SU-DHL-6 (cell line): ENCODE results near the gene RAB11A.

Experiments used
- H2AFZ ChIP-seq: fragments of 200-600 bp; sonication (generic); 2 replicates; pipeline ENCODE4 v1.6.1; 2014; ENCODE audit warnings: low read depth, mild to moderate bottlenecking, moderate library complexity, mixed read lengths, antibody characterized with exemption, low read length; ENCODE audit not compliant: severe bottlenecking
- H3F3A ChIP-seq: fragments of 200-600 bp; shearing (Covaris generic); 2 replicates; pipeline ENCODE4 v1.6.0; 2016; ENCODE audit warnings: antibody characterized with exemption, mild to moderate bottlenecking; ENCODE audit not compliant: insufficient read depth
- H3K27ac ChIP-seq: fragments of 200-600 bp; sonication (generic); 2 replicates; pipeline ENCODE4 v1.5.1; 2016; ENCODE audit warnings: low read depth, mild to moderate bottlenecking, low read length, moderate library complexity, mixed read lengths
- H3K27me3 ChIP-seq: fragments of 200-600 bp; sonication (generic), shearing (Covaris generic); 2 replicates; pipeline ENCODE4 v1.6.0; 2014; ENCODE audit warnings: mild to moderate bottlenecking, low read length
- H3K36me3 ChIP-seq: fragments of 200-600 bp; sonication (generic); 2 replicates; pipeline ENCODE4 v1.6.1; 2014; ENCODE audit warnings: mild to moderate bottlenecking, low read length, mixed read lengths
- H3K4me2 ChIP-seq: fragments of 300-600, 200-600 bp; shearing (Covaris generic), sonication (generic); 2 replicates; pipeline ENCODE4 v1.6.0; 2014; ENCODE audit warnings: low read length, low read depth, mild to moderate bottlenecking; ENCODE audit not compliant: poor library complexity, severe bottlenecking
- H3K4me3 ChIP-seq: fragments of 200-600 bp; sonication (generic); 2 replicates; pipeline ENCODE4 v1.5.1; 2014; ENCODE audit warnings: antibody characterized with exemption, low read length, mild to moderate bottlenecking, mixed read lengths; ENCODE audit not compliant: insufficient read depth, poor library complexity, severe bottlenecking
- H3K79me2 ChIP-seq: fragments of 200-600 bp; sonication (generic); 2 replicates; pipeline ENCODE4 v1.6.1; 2014; ENCODE audit warnings: mild to moderate bottlenecking, low read length, moderate library complexity; ENCODE audit not compliant: insufficient read depth
- H3K9ac ChIP-seq: fragments of 200-600 bp; sonication (generic); 2 replicates; pipeline ENCODE4 v1.7.0; 2014; ENCODE audit warnings: mild to moderate bottlenecking, low read length
- H3K9me2 ChIP-seq: fragments of 200-600 bp; sonication (generic); replicated peaks from 2 replicates; pipeline ENCODE4 v1.6.1; 2014; ENCODE audit warnings: low read length; ENCODE audit not compliant: insufficient read depth
- H3K9me3 ChIP-seq: fragments of 200-600 bp; sonication (generic); 2 replicates; pipeline ENCODE4 v1.6.1; 2014; ENCODE audit warnings: low read length, mixed read lengths; ENCODE audit not compliant: insufficient read depth
- H4K20me1 ChIP-seq: fragments of 200-600 bp; sonication (generic); 2 replicates; pipeline ENCODE4 v1.6.1; 2014; ENCODE audit warnings: low read depth, mild to moderate bottlenecking, antibody characterized with exemption, low read length, moderate library complexity, mixed read lengths
- EZH2phosphoT487 ChIP-seq: fragments of 200-600 bp; sonication (generic), shearing (Covaris generic); conservative IDR thresholded peaks from 2 replicates; pipeline ENCODE4 v1.6.1; 2018; ENCODE audit warnings: mild to moderate bottlenecking, antibody characterized with exemption, low read length, moderate library complexity, mixed read lengths
- TF ChIP-seq, protein P1 (sequence below): fragments of 200-600 bp; sonication (generic); IDR thresholded peaks from one replicate; pipeline ENCODE4 v1.5.1; 2017; ENCODE audit warnings: antibody characterized with exemption, mild to moderate bottlenecking, low read length, moderate library complexity; ENCODE audit not compliant: insufficient read depth, poor library complexity, severe bottlenecking

RAB11A gene

DNA sequence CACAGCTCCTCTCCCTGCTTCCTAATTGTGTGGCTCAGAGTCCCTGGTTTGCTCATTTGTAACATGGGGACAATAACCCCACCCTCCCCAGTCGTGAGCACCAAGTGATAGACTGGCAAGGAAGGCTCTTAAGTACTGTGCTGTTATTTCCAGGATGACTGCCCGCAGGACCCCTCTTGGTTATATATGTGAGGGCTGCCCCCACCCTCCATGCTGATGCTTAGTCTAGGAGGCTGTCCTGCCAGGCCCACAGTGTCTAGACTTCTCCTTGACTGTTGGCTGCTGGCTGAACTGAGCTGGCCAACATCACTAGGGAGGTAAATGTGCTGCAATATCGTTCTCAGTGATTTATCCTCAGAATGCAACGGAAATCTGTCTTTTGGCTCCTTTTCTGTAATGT, 45.1 kb downstream of the RAB11A start:
- Histone ChIP-seq H3K4me2 (no peak overlapping the region), H3K79me2 (no peaks in the 10 kb centered on the region), H3K4me3 (no peak overlapping the region), H3K9me3 (no peaks in the 10 kb centered on the region), H3K9ac (no peak overlapping the region), H2AFZ (no peak overlapping the region), H3K9me2 (no peaks in the 10 kb centered on the region), H3K27me3 (no peaks in the 10 kb centered on the region), H4K20me1 (no peaks in the 10 kb centered on the region), H3F3A (no peaks in the 10 kb centered on the region), H3K27ac (no peak overlapping the region), H3K36me3 (no peaks in the 10 kb centered on the region)
- TF ChIP-seq, protein P1, sequence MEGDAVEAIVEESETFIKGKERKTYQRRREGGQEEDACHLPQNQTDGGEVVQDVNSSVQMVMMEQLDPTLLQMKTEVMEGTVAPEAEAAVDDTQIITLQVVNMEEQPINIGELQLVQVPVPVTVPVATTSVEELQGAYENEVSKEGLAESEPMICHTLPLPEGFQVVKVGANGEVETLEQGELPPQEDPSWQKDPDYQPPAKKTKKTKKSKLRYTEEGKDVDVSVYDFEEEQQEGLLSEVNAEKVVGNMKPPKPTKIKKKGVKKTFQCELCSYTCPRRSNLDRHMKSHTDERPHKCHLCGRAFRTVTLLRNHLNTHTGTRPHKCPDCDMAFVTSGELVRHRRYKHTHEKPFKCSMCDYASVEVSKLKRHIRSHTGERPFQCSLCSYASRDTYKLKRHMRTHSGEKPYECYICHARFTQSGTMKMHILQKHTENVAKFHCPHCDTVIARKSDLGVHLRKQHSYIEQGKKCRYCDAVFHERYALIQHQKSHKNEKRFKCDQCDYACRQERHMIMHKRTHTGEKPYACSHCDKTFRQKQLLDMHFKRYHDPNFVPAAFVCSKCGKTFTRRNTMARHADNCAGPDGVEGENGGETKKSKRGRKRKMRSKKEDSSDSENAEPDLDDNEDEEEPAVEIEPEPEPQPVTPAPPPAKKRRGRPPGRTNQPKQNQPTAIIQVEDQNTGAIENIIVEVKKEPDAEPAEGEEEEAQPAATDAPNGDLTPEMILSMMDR, result no peak
- no peak for TF ChIP-seq EZH2phosphoT487

DNA sequence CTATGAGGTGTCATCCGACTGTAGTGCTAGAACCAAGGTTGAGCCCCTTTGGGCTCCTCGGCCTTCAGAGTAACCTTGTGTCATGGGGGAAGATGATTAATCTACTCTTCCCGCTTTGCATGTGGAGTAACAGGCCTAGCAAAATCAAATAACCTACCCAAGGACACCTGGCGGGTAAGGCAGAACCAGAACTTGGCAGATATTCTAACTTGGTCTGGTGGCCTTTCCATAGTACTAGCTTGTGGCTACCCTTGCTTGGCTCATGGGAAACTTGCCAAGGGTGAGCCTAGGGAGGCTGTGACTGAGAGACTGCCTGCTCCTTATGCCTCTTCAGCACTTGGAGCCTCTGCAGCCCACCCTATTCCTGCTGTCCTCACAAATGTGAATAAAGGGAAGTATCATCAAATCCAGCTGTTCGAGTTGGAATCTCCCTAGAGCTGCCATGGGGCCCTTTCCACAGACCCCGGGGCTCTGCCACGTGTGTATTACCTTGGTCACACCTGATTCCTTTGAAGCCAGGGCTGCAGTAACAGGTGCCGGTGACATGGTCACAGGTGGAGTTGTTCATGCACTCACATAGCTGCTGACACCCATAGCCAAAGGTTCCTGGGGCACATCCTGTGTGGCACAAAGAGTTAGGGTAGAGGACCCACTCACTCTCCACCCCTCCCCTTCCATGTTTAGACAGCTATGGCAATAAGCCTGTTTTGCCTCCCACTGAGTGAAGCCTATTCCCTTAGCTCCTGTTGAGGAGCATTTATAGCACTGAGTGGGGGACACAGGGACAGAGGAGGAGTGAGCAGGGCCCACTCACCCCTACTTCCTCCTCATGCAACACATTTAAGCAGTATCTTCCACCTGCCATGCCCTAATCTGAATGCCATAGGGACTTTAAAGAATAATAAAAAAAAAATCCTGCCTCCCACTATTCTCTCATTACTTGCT, 46.0 kb downstream of the RAB11A start:
- H3K27me3 ChIP-seq, result no peaks in the 10 kb centered on the region
- no peak overlapping the region for H3K4me2 ChIP-seq
- no peak overlapping the region for H3K27ac ChIP-seq
- TF ChIP-seq, protein P1, result no peak
- TF ChIP-seq EZH2phosphoT487, result no peak
- H3K4me3 ChIP-seq, result no peak overlapping the region
- no peaks in the 10 kb centered on the region for H3K36me3 ChIP-seq
- no peaks in the 10 kb centered on the region for H3F3A ChIP-seq
- no peaks in the 10 kb centered on the region for H3K9me3 ChIP-seq
- no peaks in the 10 kb centered on the region for H4K20me1 ChIP-seq
- no peaks in the 10 kb centered on the region for H3K79me2 ChIP-seq
- H3K9me2 ChIP-seq, result no peaks in the 10 kb centered on the region
- H2AFZ ChIP-seq, result no peak overlapping the region
- H3K9ac ChIP-seq, result no peak overlapping the region

DNA sequence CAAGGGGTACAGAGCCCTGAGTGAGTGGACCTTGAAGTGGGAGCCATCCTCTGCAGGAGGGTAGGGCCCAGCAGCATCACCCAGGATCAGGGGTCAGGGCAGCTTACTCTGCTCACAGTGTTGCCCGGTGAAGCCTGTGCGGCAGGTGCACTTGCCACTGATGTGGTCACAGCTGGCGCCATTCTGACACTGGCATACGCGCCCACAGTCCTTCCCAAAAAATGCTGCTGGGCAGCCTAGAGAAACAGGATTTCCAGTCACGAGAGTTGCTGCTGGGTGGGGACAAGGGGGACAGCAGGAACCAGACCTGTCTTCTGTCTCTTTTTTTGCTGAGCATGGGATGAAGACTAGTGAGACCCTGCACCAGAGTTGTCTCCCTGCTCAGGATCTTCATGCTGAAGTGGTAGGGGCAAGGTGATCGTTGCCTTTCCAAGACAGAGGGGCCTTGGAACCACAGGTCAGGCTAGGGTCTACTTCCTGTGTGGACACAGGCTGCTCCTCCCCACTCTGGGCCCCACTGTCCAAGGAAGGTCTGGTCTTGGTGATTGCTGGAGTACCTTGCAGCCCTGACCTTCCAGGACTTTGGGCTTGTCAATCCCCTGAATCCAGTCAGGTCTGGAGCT, 46.9 kb downstream of the RAB11A start:
- Histone ChIP-seq H3K4me3 (no peak overlapping the region), H3K27me3 (no peaks in the 10 kb centered on the region), H3K9me3 (no peaks in the 10 kb centered on the region), H2AFZ (no peak overlapping the region), H3K79me2 (no peaks in the 10 kb centered on the region), H3K9me2 (no peaks in the 10 kb centered on the region), H3K9ac (no peak overlapping the region), H3F3A (no peaks in the 10 kb centered on the region), H3K27ac (no peak overlapping the region), H3K4me2 (no peak overlapping the region), H3K36me3 (no peaks in the 10 kb centered on the region), H4K20me1 (no peaks in the 10 kb centered on the region)
- TF ChIP-seq, protein P1, result no peak
- no peak for TF ChIP-seq EZH2phosphoT487
